DND-41 (cell line): ENCODE measurements around the gene BRD3.

ENCODE experiments used
- ATAC-seq: fragments of 200-7000 bp; cut with Tn5 transposase; 3 replicates; pipeline ENCODE4 v1.9.1; 2021; ENCODE audit warnings: low read depth; ENCODE audit not compliant: insufficient read depth
- DNase-seq: peaks from one replicate; pipeline ENCODE4 v3.0.0-alpha.2; 2020
- H2AFZ ChIP-seq: 2 replicates; pipeline ENCODE4 v1.6.0; 2012; ENCODE audit warnings: low read depth, low read length
- H3K27ac ChIP-seq: 2 replicates; pipeline ENCODE4 v1.5.1; 2012; ENCODE audit warnings: low read length, inconsistent platforms
- H3K27me3 ChIP-seq: fragments of 200-600 bp; sonication (generic); 2 replicates; pipeline ENCODE4 v1.6.0; 2012; ENCODE audit warnings: low read length, mild to moderate bottlenecking, inconsistent platforms; ENCODE audit not compliant: insufficient read depth, poor library complexity
- H3K36me3 ChIP-seq: 2 replicates; pipeline ENCODE4 v1.5.1; 2012; ENCODE audit warnings: low read length, inconsistent platforms; ENCODE audit not compliant: insufficient read depth
- H3K4me1 ChIP-seq: 2 replicates; pipeline ENCODE4 v1.5.1; 2012; ENCODE audit warnings: mild to moderate bottlenecking, low read length; ENCODE audit not compliant: insufficient read depth
- H3K4me2 ChIP-seq: 2 replicates; pipeline ENCODE4 v1.6.0; 2012; ENCODE audit warnings: mild to moderate bottlenecking, moderate library complexity, low read length, inconsistent platforms; ENCODE audit not compliant: insufficient read depth
- H3K4me3 ChIP-seq, 2 experiments: fragments of 200-600 bp in 1 of 2; shearing (Covaris generic) in 1 of 2; 2 replicates each; pipeline ENCODE4 v1.5.1; 2012 to 2016; ENCODE audit warnings: inconsistent platforms in 2 of 2, low read length in 2 of 2, mild to moderate bottlenecking in 2 of 2, low read depth in 1 of 2, moderate library complexity in 1 of 2
- H3K79me2 ChIP-seq: 2 replicates; pipeline ENCODE4 v1.6.0; 2012; ENCODE audit warnings: low read length, inconsistent platforms; ENCODE audit not compliant: insufficient read depth
- H3K9ac ChIP-seq: 2 replicates; pipeline ENCODE4 v1.6.0; 2012; ENCODE audit warnings: low read depth, mild to moderate bottlenecking, inconsistent platforms, low read length, moderate library complexity
- H3K9me3 ChIP-seq: 2 replicates; pipeline ENCODE4 v1.5.1; 2012; ENCODE audit warnings: low read length, moderate library complexity, mild to moderate bottlenecking, inconsistent platforms; ENCODE audit not compliant: insufficient read depth, severe bottlenecking
- H4K20me1 ChIP-seq: 2 replicates; pipeline ENCODE4 v1.6.0; 2012; ENCODE audit warnings: low read length; ENCODE audit not compliant: insufficient read depth
- CTCF ChIP-seq: IDR thresholded peaks from 2 replicates; pipeline ENCODE4 v1.5.1; 2012; ENCODE audit warnings: borderline replicate concordance, low read length, moderate library complexity, mild to moderate bottlenecking; ENCODE audit not compliant: poor library complexity, severe bottlenecking; ENCODE audit errors: extremely low read depth
- EZH2 ChIP-seq: IDR thresholded peaks from 3 replicates; pipeline ENCODE4 v1.6.1; 2012; ENCODE audit warnings: borderline replicate concordance, low read depth, mild to moderate bottlenecking, moderate library complexity, low read length, inconsistent platforms; ENCODE audit not compliant: severe bottlenecking

The BRD3 gene

GRCh38 chr9:134056483-134057306, 11.1 kb downstream of the BRD3 start:
- Histone ChIP-seq H2AFZ (no peak overlapping the region), H3K9me3 (no peaks in the 10 kb centered on the region), H3K4me1 (no peaks in the 10 kb centered on the region), H3K27ac (no peak overlapping the region), H3K9ac (no peak overlapping the region), H3K27me3 (no peaks in the 10 kb centered on the region), H3K79me2 (peaks cover 95% of the 10 kb centered on the region), H3K4me3 (no peak overlapping the region), H3K4me2 (no peak overlapping the region), H3K36me3 (peaks cover 31% of the 10 kb centered on the region), H4K20me1 (peaks cover 93% of the 10 kb centered on the region)
- no peak for DNase-seq
- no peak for TF ChIP-seq CTCF
- no peak for TF ChIP-seq EZH2
- no peak for ATAC-seq

- ATAC-seq (no peak), DNase-seq (no peak)
- TF ChIP-seq EZH2 = no peak
- no peak for TF ChIP-seq CTCF
- H3K36me3 ChIP-seq = peaks cover 36% of the 10 kb centered on the region
- H3K79me2 ChIP-seq = peaks cover 88% of the 10 kb centered on the region
- H3K9me3 ChIP-seq = no peaks in the 10 kb centered on the region
- no peak overlapping the region for H3K9ac ChIP-seq
- H3K27me3 ChIP-seq = no peaks in the 10 kb centered on the region
- H3K27ac ChIP-seq = no peak overlapping the region
- no peak overlapping the region for H3K4me3 ChIP-seq
- no peak overlapping the region for H2AFZ ChIP-seq
- H3K4me1 ChIP-seq = no peaks in the 10 kb centered on the region
- peaks cover 92% of the 10 kb centered on the region for H4K20me1 ChIP-seq
- no peak overlapping the region for H3K4me2 ChIP-seq
Observed at GRCh38 chr9:134055981-134056461, 11.8 kb downstream of the BRD3 start.

- ATAC-seq = no peak
- no peak for DNase-seq
- Histone ChIP-seq H3K27me3 (no peaks in the 10 kb centered on the region), H3K4me3 (no peak overlapping the region), H3K9ac (no peak overlapping the region), H2AFZ (no peak overlapping the region), H3K4me1 (no peaks in the 10 kb centered on the region), H4K20me1 (peaks cover 91% of the 10 kb centered on the region), H3K79me2 (peaks cover 79% of the 10 kb centered on the region), H3K36me3 (peaks cover 44% of the 10 kb centered on the region), H3K9me3 (no peaks in the 10 kb centered on the region), H3K4me2 (no peak overlapping the region), H3K27ac (no peak overlapping the region)
- TF ChIP-seq EZH2 = no peak
Observed at GRCh38 chr9:134054891-134055811, 12.7 kb downstream of the BRD3 start.
